ENCODE results near the gene SCD5.

SCD5 gene

DNA sequence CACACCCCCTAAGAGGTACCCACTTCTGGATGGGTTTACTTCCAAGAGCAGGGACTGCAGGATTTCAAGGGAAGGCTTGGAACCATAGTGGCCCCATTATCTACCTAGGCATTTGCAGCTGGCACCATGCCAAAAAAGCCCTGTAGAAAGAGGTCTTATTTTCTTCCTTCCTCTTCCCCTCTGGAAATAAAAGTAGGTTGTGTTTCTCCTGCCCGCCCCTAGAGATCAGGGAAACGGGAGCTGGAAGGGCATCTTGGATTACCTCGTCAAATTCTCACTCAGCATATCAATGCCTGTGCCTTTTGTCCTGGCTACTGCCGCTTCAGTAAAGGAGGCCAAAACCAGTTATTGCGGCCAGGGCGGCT is 1.6 kb downstream of the SCD5 start:
- no peak for DNase-seq (ENCODE audit: low read depth, low spot score)

DNA sequence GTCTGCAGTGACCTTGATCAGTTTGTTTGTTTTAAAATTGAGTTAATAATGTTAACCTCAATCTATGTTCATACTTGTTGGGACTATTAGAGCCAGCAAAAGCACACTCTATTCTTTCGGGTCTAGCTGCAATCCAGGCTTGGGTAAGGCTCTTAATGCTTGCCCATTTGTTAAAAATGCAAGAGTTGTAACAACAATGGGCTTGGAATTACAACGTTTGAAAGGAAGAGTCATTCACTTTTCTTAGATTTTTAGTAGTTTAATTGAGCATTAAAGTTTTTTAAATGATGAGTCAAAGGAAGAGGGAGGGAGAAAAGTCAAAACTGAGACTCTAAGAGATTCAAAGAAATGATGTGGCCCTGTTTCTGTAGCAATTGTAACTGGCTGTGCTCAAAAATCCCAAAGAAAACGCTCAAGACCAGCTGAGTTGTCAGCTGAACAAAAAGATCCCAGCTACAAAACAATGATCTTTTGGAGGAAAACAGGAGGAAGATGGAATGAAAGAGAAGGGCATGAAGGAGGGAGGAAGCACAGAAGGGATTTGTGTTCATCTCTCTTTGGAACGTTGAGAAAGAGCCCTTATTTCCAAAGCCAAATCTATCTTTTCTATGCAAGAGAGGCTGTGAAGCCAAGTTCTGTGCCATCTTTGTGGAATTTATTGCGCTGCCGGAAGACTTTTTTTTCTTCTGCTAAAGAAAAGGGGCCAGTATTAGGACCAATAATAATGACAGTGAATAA is 5.5 kb downstream of the SCD5 start:
- no peak for DNase-seq (ENCODE audit: low read depth, low spot score)

DNA sequence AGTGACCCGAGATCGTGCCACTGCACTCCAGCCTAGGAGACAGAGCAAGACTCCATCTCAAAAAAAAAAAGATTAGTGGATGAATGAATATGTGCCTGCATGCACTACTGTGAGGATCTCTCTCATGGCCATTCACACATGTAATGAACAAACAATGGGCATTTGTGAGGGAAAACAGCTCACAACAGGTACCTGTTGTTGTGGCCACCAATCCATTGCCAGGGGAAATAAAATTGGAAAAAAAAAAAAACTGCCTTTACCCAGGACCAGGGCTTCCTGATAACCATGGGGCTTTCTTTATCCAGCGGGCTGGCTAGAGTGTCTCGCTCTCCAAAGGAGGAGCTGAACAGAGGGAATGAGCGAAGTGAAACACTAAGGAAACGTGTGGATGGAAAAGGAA is 7.4 kb downstream of the SCD5 start:
- no peak for DNase-seq (ENCODE audit: low read depth, low spot score)

DNA sequence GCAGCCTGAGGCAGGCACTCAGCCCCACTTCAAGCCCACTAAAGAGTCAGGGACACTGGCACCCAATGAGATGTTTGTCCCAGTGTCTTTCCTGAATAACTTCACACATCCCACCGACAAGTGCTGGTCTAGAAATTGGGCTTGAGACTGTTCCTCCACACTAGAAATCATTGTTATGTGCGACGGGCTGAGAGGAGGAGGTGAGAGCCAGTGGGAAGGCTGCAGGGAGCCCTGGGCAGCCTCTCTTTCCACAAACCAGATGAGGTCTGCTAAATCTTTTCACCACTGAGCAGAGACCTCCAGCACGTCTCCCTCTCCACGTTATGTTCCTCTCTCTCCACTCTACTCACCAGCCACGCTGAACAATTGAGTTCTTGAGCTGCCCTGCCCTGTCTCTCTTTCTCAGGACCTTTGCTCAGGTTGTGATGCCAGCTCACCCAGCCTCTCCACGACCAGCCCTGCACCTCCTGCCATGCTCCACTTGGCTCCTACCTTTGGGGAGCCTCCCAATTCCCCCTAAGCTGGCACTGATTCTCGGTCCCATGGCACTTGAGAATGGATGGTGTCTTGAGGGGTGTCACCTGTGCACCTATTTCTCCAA is 8.4 kb downstream of the SCD5 start:
- DNase-seq (ENCODE audit: low read depth, low spot score), result no peak

DNA sequence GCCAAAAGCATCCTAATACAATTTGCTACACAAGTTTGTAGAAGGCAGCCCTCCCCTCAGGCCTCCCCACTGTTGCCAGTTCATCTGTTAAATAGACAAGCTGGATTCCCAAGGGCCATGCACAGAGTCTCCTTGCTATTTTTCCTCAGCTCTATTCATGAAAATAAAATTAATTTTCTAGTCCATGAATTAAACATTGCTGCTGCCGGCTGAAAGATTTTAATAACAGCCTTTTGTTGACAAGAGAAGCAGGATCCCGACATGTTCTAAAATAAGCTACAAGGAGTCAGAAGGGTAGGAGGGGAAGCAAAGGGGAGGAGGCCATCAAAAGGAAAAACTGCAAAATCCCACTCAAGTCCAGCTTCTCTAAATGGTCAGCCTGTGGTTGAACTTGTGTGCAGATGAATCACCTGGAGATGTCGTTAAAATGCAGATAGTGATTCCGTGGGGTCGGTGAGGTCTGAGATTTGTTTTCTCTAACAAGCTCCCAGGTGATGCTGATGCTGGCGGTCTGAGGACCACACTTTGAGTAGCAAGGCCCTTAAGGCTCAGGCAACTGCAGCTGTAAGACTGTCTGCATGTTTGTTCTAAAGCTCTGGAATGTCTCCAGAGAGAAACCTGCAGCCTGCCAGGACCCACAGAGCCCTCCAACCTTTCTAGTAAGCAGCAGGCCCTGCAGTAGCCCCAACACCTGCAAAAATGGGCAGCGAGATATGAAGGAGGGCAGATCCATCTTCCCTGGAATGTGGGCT is 9.4 kb downstream of the SCD5 start:
- no peak for DNase-seq (ENCODE audit: low read depth, low spot score)

DNA sequence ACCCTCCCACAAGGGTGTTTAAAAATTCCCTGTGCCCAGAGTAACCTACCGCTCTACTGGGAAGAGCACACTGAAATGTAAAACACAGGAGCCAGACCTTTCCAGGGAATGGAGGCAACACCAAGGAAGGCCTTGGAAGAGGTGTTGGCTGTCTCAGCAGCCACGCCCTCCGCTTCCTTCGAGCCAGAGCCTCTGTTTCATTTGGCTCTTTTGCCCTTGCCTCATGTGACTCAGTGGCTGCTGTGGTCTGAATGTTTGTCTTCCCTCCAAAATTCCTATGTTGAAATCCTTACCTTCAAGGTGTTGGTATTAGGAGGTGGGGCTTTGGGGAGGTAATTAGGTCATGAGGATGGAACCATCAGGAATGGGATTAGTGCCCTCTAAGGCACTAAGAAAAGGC is 11.3 kb downstream of the SCD5 start:
- DNase-seq (ENCODE audit: low read depth, low spot score), result no peak

- DNase-seq (ENCODE audit: low read depth, low spot score), result no peak
Measured at GRCh38 chr4:82786828-82787227, 11.8 kb downstream of the SCD5 start.

- DNase-seq (ENCODE audit: low read depth, low spot score), result no peak
Measured at GRCh38 chr4:82785611-82786400, 12.8 kb downstream of the SCD5 start.

- DNase-seq (ENCODE audit: low read depth, low spot score), result no peak
Measured at GRCh38 chr4:82784681-82785610, 13.7 kb downstream of the SCD5 start.

DNA sequence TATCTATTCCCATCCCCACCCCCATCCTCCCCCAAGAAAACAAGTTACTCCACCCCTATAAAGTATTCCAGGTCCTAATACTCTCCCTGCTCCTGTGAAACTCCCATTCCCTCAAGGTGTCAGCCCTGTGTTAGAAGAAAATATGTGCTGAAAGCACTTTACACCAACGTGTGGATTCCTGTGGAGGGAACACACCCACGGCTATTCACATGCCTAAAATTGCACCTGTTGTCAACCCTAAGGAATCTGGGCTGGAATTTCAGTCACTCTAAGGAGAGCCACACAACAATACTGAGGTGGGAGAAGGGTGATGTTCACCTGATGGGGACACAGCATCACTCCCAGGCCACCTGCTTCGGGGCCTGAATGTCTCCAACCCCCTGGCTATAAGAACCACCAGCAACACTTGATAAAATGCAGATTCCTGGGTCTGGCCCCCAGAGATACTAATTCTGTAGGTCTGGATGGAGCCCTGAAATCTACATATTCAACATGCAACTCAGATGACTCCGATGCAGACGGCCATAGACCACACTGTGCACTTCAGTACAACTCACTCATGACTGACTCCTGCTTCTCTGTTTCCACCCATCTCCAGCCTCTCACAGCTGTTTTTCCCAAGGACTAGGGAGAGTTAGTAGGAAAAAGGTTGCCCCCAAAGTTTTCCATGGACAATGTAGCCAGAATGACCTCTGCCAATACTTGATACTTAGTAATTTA is 15.8 kb downstream of the SCD5 start:
- DNase-seq (ENCODE audit: low read depth, low spot score), result no peak

DNA sequence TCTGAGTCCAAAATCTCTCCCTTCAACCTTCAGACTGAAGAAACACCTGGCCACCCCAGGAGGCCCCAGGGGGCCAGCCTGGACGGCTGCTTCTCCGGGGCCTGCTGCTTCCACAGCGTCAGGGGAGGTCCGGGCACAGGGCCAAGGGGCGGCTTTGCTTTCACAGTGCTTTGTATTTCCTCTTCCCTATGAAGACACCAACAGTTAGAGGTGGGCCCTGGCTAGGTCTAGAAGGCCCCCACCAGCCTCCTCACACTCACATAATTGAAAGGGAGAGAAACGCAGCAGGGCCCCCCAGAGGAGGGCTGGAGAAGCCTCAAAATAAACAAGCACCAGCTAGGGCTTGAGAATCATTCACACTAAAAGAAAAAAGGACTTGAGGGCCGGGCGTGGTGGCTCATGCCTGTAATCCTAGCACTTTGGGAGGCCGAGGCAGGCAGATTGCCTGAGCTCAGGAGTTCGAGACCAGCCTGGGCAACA is 17.8 kb downstream of the SCD5 start:
- peak; percentile 88 for DNase-seq (ENCODE audit: low read depth, low spot score)

DNA sequence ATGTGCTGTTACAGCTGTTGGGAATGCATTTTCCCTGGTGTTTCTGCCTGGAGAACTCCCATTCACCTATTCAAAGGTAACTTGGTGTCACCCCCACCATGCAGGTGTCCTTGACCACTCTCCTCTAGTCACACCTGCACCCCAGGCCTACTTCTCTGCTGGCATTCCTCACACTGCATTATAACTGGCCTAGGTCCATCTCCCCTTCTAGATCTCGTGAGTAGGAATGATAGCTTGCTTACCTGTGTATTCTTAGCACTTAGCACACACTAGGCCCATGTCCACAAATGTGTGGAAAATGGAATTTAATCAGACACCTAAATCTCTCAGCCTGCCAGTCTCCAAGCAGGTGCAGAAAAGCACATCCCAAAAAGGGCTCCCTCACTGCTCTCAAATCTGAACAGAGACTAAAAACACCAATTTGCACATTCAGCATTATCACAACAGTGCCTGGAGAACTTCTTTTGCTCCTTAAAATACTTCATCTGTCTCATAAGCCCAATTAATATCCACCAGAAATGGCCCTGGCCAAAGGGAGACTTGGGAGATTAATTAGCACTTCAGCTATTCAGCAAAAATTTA is 18.3 kb downstream of the SCD5 start:
- DNase-seq (ENCODE audit: low read depth, low spot score), result no peak

GRCh38 chr4:82779032-82779431 is 19.6 kb downstream of the SCD5 start:
- no peak for DNase-seq (ENCODE audit: low read depth, low spot score)

GRCh38 chr4:82777857-82778525 is 20.6 kb downstream of the SCD5 start:
- no peak for DNase-seq (ENCODE audit: low read depth, low spot score)

GRCh38 chr4:82776925-82777542 is 21.6 kb downstream of the SCD5 start:
- DNase-seq (ENCODE audit: low read depth, low spot score), result no peak

DNA sequence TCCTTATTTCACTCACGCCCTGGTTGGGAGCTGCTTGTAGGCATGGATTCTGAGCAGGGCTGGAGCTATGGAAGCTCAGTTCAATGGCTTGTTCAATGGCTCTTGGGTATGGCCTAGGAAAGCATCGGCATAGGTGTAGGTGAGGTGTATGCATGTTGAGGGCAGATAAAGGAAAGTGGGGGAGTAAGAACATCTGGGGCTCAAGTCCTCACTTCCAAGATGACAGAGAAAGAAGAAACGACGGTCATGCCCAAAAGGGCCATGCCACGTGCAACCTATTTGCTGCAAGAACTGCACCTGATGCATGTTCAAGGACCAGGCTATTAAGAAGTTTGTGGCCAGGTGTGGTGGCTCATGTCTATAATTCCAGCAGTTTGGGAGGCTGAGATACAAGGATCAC is 23.4 kb downstream of the SCD5 start:
- no peak for DNase-seq (ENCODE audit: low read depth, low spot score)

- DNase-seq (ENCODE audit: low read depth, low spot score), result no peak
Measured at GRCh38 chr4:82774711-82775171, 23.9 kb downstream of the SCD5 start.

DNA sequence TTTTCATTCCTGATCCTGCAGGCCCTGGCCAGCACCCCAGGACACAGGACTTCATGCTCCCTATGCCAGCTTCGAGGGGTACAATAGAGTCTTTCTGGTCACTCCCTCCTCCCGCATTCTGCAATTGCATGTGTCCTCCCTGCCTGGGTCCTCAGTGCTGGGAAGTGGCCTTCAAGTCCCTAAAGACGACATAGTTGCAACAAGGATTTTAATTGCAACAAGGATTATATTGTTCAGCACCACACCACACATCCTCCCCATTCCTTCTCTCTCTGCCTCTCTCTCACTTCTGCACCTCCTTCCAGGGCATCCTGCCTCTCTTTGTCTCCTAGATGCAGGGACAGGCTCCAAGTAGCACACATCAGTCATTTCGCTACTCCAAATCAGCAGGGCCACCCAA is 25.5 kb downstream of the SCD5 start:
- no peak for DNase-seq (ENCODE audit: low read depth, low spot score)

DNA sequence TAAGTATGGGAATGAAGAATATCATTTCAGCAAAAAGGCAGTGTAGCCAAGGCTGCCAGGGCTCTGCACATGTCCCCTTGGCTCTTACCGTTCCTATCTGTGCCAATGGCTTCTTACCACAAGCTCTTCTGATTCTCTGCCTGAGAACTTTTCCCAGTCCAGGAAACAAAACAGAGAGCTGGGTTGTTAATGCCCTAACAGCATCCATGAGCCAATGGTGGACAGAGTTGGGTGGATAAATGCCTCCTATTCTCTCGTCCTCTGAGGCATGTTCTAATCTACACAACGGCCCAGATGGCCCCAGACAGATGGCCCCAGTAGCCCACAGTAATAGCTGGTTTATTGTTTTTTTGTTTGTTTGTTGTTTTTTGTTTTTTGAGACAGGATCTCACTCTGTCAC is 28.0 kb downstream of the SCD5 start:
- DNase-seq (ENCODE audit: low read depth, low spot score), result no peak

All from smooth muscle cell of the brain vasculature (primary cell).